ACC112 (cell line): ENCODE results near the gene DYRK3.

Experiments
- H2AFZ ChIP-seq: fragments of 200-600 bp; sonication (generic); one replicate; pipeline ENCODE4 v1.6.0; 2017; ENCODE audit warnings: antibody characterized with exemption, low read length; ENCODE audit not compliant: unreplicated experiment
- H3K27ac ChIP-seq: fragments of 200-600 bp; sonication (generic); 2 replicates; pipeline ENCODE4 v1.5.1; 2014; ENCODE audit warnings: low read depth, mild to moderate bottlenecking, antibody characterized with exemption, low read length, moderate library complexity
- H3K27me3 ChIP-seq: fragments of 200-600 bp; sonication (generic); 2 replicates; pipeline ENCODE4 v1.6.1; 2014; ENCODE audit warnings: mild to moderate bottlenecking, antibody characterized with exemption, low read length, moderate library complexity, mixed read lengths; ENCODE audit not compliant: insufficient read depth
- H3K36me3 ChIP-seq: fragments of 200-600 bp; sonication (generic); 2 replicates; pipeline ENCODE4 v1.6.1; 2016; ENCODE audit warnings: mild to moderate bottlenecking, antibody characterized with exemption, low read length, moderate library complexity, mixed read lengths; ENCODE audit not compliant: insufficient read depth
- H3K4me1 ChIP-seq: fragments of 200-600 bp; sonication (generic); one replicate; pipeline ENCODE4 v1.6.1; 2016; ENCODE audit warnings: low read length, mixed read lengths; ENCODE audit not compliant: insufficient read depth, unreplicated experiment, control insufficient read depth
- H3K4me3 ChIP-seq: fragments of 200-600 bp; sonication (generic); 2 replicates; pipeline ENCODE4 v1.5.1; 2014; ENCODE audit warnings: mild to moderate bottlenecking, low read depth, low read length
- H3K79me2 ChIP-seq: fragments of 200-600 bp; sonication (generic); one replicate; pipeline ENCODE4 v1.6.0; 2016; ENCODE audit warnings: low read length; ENCODE audit not compliant: control insufficient read depth, unreplicated experiment, insufficient read depth

DYRK3 gene

DNA sequence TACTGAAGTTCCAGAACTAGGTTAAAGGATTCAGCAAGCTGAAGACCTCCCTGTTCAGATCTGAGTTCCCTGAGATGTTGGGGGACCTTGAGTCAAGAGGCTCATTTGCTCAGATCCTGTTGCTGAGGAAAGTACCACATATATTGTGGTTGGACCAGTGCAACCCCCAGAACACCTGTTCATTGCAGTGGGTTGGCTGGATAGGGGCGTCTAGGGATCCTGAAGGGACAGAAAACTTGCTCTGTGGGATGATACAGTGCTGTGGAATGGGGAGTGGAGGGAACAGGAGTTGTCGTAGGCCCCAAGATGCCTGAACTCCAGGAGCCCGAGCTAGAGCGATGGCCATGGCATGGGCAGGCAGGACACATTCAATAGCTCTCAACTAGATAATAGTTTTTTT, 24.8 kb downstream of the DYRK3 start:
- Histone ChIP-seq H3K79me2 (no peaks in the 10 kb centered on the region), H3K4me3 (no peak overlapping the region), H3K27ac (no peak overlapping the region), H3K4me1 (peaks cover 9% of the 10 kb centered on the region), H3K27me3 (peaks cover 20% of the 10 kb centered on the region), H2AFZ (no peak overlapping the region), H3K36me3 (no peaks in the 10 kb centered on the region)

DNA sequence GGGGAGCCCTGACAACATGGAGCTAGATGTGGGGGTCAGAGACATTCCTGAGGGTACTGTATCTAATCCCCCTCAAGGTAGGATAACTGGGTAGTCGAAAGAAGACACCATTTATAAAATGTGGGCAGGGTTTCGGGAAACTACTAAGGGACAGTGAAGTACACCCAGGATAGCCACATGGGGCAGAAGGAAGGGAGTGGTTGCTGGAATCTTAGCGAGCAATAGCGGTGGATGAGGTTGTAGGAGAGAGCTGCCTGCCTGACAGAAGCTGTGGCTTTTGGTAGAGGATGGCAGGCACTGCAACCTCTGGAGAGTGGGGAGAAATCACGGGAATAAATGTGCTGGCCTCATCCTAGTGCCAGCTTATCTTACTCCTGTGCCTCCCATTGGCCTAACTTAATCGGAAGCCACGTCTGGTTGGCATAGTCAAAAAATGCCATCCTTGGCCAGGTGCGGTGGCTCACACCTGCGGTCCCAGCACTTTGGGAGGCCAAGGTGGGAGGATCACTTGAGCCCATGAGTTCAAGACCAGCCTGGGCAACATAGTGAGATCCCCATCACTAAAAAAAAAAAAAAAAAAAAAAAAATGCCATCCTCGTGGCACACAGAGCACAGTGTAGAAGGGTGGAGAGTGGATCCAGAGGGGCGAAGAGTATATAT, 26.0 kb downstream of the DYRK3 start:
- Histone ChIP-seq H3K4me1 (peaks cover 9% of the 10 kb centered on the region), H2AFZ (no peak overlapping the region), H3K27ac (no peak overlapping the region), H3K79me2 (no peaks in the 10 kb centered on the region), H3K4me3 (no peak overlapping the region), H3K36me3 (no peaks in the 10 kb centered on the region), H3K27me3 (peaks cover 20% of the 10 kb centered on the region)

DNA sequence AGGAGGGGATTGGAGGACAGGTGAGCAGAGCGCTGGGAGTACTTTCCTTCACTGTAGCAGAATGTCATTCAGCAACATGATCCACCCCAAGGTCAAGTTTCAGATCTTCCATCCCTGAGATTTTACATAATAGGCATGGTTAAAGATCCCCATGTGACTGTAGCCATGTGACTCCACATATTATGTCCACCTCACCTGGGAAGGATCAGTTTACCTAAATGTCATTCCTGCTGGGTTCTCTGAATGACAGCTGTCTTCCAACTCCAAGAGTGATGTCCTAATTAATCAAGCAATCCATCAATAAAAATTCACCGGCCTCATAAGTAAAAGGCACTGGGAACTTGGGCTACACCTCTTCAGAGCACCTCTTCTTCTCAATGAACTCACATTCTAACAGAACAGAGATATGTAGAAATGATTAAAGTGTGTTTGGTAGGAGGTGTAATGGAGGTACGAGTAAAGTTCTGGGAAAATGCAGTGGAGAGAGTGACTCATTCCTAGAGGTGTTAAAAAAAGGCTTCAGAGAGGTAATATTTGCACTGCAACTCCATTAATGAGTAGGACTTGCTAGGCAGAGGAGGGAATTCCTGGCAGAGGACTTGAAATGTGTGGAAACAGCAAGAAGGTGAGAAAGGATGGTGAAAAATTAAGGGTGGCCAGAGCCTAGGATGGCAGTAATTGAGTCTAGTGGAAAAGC, 27.2 kb downstream of the DYRK3 start:
- Histone ChIP-seq H3K4me3 (no peak overlapping the region), H3K27me3 (peaks cover 20% of the 10 kb centered on the region), H2AFZ (no peak overlapping the region), H3K79me2 (no peaks in the 10 kb centered on the region), H3K36me3 (no peaks in the 10 kb centered on the region), H3K27ac (no peak overlapping the region), H3K4me1 (peaks cover 9% of the 10 kb centered on the region)

DNA sequence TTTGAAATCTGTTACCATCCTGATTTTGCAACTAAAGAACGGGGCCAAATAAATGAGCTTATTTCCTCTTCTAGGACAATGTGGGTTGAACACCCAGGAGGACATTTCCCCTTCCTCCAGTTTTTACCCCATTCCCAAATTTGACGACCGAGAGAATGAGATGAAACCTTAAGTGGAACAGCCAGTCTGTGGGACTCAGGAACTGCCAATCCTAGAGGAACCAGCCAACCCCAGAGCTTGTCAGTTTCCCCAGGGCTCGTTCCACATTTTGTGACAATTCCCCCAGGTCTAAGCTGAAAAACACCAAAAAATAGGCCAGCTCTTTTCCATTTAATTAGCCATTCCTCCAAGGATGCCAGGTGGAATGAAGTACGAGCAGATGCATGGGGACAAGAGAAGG, 28.0 kb downstream of the DYRK3 start:
- no peak overlapping the region for H2AFZ ChIP-seq

DNA sequence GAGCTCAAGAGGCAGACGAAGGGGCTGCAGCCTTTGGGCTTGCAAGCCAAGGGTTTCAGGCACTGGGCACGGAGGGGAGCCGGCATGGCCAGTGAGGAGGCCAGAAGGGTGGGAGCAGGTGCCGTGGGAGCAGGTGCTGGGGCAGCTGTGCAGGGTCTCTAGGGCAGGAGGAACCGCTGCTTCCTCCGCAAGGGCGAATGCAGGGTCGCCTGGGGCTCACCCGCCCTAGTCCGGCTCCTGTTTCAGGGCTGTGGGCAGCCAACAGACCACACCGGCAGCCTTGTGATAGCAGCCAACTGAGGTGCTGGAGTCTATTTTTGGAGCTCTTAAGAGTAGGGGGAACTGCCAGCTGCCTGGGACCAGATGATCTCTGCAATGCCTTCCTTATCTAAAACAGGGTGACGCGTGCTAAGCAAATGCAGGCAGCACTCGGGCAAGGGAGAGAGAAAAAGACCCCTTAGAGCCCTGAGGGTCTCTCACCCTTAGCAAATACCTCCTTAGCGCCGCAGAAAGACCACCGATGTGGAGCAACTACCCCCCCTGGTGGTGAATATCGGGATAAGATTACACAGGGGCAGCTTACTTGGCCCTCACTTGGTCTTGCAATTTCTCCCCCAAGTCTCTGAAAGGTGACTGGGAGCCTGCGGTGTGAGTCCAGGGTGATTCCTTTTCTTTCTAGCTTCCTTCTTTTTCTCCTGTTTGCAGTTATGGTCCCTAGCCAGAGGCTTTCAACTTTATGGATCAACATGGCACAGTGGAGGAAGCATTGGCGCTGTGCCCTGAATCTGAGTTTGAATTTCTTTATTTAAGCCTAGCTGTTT, 28.7 kb downstream of the DYRK3 start:
- Histone ChIP-seq H3K79me2 (no peaks in the 10 kb centered on the region), H3K36me3 (no peaks in the 10 kb centered on the region), H3K27me3 (peaks cover 20% of the 10 kb centered on the region), H3K27ac (no peak overlapping the region), H3K4me1 (peaks cover 9% of the 10 kb centered on the region), H2AFZ (peak overlapping the region; percentile 57), H3K4me3 (0 out of 2 replicates have a peak overlapping the region, but pooled peaks have one; percentile 16)

More for the DNA sequence above, 28.0 kb downstream of the DYRK3 start:
- no peaks in the 10 kb centered on the region for H3K36me3 ChIP-seq
- H3K79me2 ChIP-seq: no peaks in the 10 kb centered on the region
- H3K4me1 ChIP-seq: peaks cover 9% of the 10 kb centered on the region
- peaks cover 20% of the 10 kb centered on the region for H3K27me3 ChIP-seq
- H3K4me3 ChIP-seq: no peak overlapping the region
- no peak overlapping the region for H3K27ac ChIP-seq

DNA sequence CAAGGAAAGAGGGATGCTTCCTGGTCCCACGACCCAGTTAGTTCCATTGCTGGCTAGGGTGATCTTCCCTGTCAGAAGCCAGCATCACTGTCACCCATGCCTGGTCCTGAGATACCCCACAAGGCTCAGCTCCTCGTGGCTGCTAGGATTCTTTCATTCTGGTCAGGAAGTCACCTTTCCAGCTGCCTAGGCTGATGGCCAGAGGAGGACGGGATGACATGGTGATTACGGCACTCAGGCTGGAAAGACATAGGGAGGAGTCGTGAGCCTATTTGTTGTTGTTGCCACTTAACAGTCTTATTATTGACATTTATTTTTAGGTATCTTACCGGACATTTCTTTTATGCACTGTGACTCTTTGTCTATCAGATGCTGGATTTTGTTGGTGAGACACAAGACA, 29.4 kb downstream of the DYRK3 start:
- peaks cover 9% of the 10 kb centered on the region for H3K4me1 ChIP-seq
- no peaks in the 10 kb centered on the region for H3K36me3 ChIP-seq
- H3K27me3 ChIP-seq: peaks cover 20% of the 10 kb centered on the region
- H2AFZ ChIP-seq: no peak overlapping the region
- no peak overlapping the region for H3K27ac ChIP-seq
- no peaks in the 10 kb centered on the region for H3K79me2 ChIP-seq
- no peak overlapping the region for H3K4me3 ChIP-seq

DNA sequence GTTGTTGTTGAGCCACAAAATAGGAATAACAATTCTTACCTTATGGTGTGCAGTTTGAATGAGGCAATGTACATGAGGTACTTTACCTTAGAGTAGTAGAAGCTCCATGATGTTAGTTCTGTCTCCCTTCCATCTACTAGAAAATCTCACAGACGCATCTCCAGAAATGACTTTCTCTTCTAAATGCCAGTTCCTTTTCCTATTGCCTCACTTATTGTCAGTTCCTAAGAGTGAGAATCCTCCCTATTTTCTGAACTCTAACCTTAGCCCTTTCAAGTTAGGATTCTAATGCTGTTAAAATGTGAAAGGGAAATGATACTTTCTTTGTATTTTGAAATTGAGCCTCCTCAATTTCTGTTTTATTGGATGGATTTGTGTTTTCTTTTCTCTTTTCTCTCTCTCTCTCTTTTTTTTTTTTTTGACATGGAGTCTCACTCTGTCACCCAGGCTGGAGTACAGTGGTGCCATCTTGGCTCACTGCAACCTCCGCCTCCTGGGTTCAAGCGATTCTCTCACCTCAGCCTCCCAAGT, 30.8 kb downstream of the DYRK3 start:
- Histone ChIP-seq H3K4me3 (no peak overlapping the region), H2AFZ (no peak overlapping the region), H3K36me3 (no peaks in the 10 kb centered on the region), H3K27ac (no peak overlapping the region), H3K79me2 (no peaks in the 10 kb centered on the region), H3K27me3 (peaks cover 20% of the 10 kb centered on the region), H3K4me1 (peaks cover 9% of the 10 kb centered on the region)

DNA sequence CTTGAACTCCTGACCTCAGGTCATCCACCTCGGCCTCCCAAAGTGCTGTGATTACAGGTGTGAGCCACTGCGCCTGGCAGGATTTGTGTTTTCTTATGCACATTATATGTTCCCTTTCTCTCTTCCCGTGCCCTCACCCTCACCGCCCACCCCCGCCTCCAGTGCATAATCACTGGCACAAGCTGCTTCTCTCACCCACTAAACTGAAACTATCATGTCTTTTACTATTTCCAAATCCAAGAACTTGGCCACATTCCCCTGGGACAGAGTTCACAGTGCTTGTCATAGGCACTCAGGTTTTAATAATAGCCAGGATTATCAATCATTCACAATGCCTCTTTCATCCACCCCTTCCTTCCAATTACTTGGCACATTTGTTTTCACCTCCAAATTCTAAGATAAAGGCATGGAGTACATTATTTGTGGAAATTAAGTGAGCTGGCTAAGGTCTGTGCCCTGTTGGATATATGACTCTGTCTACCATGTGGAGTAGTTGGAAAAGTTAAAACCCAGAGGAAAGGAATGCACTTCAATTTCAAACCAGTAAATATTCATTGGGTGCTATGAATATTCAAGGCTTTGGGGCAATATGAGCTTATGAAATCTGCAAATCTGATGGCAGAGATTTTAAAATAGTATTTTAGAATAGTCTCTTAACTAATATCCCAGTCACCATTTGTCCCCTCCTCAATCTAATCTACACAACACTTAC, 31.8 kb downstream of the DYRK3 start:
- Histone ChIP-seq H3K4me1 (peaks cover 9% of the 10 kb centered on the region), H3K27ac (no peak overlapping the region), H2AFZ (no peak overlapping the region), H3K4me3 (no peak overlapping the region), H3K27me3 (peaks cover 18% of the 10 kb centered on the region), H3K36me3 (no peaks in the 10 kb centered on the region), H3K79me2 (no peaks in the 10 kb centered on the region)

DNA sequence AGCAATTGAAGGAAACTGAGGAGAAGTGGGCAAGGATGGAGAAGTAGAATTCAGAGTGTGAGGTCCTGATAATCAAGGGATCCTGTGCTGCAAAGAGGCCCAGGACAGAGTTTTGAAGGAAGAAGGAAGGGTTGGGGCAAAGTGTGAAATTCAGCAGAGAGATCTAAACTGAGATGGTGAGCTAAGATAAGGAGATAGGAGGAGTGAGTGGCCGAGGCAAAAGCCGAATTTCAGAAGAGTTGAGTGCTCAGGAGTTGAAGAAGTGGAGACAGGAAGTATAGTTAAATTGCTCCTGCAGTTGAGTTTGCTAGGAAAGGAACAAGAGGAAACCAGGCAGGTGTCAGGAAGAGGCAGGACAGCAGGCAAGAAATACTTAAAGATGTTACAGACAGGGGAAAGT, 33.0 kb downstream of the DYRK3 start:
- Histone ChIP-seq H3K4me1 (peaks cover 20% of the 10 kb centered on the region), H3K79me2 (no peaks in the 10 kb centered on the region), H3K27ac (no peak overlapping the region), H3K27me3 (peaks cover 6% of the 10 kb centered on the region; the same call in 1 of the 2 replicates), H2AFZ (no peak overlapping the region), H3K36me3 (no peaks in the 10 kb centered on the region), H3K4me3 (no peak overlapping the region)

DNA sequence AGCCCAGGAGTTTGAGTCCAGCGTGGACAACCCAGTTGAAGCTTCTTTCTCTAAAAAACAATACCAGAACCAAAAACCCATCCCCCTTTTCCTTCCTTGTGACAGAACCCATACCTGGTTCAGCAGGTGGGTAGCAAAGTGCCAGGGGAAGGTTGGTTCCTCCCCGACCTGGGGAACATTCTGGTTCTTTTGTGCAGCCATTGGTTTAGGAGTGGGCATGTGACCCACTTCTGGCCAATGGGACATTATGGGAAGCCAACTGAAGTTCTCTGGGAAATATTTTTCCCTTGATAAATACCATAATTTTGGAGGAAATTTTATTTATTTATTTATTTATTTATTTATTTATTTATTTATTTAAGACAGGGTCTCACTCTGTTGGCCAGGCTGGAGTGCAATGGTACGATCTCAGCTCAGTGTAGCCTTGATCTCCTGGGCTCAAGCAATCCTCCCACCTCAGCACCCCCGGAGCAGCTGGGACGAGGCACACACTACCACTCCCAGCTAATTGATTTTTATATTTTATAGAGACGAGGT, 33.6 kb downstream of the DYRK3 start:
- H3K79me2 ChIP-seq: no peaks in the 10 kb centered on the region
- no peak overlapping the region for H3K4me3 ChIP-seq
- H3K27ac ChIP-seq: no peak overlapping the region
- H3K27me3 ChIP-seq: peaks cover under 1% of the 10 kb centered on the region; the same call in 1 of the 2 replicates
- H3K36me3 ChIP-seq: no peaks in the 10 kb centered on the region
- H2AFZ ChIP-seq: no peak overlapping the region
- H3K4me1 ChIP-seq: peaks cover 25% of the 10 kb centered on the region
